Neutrophil (primary cell): ENCODE results near the gene PDGFD.

Source experiments
- H3K27ac ChIP-seq: fragments of 200-600 bp; sonication (generic); 2 replicates; pipeline ENCODE4 v1.5.1; 2016; ENCODE audit warnings: mild to moderate bottlenecking, moderate library complexity
- H3K27me3 ChIP-seq: fragments of 200-600 bp; sonication (generic); 2 replicates; pipeline ENCODE4 v1.6.0; 2016; ENCODE audit warnings: mild to moderate bottlenecking
- H3K36me3 ChIP-seq: fragments of 200-600 bp; sonication (generic); 2 replicates; pipeline ENCODE4 v1.5.1; 2017
- H3K4me1 ChIP-seq, 2 experiments: fragments of 200-600 bp in 1 of 2; sonication (generic) in 1 of 2; 1 replicate in 1 of 2; 2 replicates in 1 of 2; pipeline versions ENCODE4 v1.5.1 to v1.6.1; 2013 to 2016; ENCODE audit warnings: low read depth in 1 of 2, low read length in 1 of 2, mild to moderate bottlenecking in 1 of 2, moderate library complexity in 1 of 2; ENCODE audit not compliant: control insufficient read depth in 1 of 2, insufficient read depth in 1 of 2
- H3K4me3 ChIP-seq, 2 experiments: fragments of 200-600 bp in 1 of 2; sonication (generic) in 1 of 2; 1 replicate in 1 of 2; 2 replicates in 1 of 2; pipeline ENCODE4 v1.5.1; 2013 to 2016; ENCODE audit warnings: low read depth in 1 of 2, low read length in 1 of 2, mild to moderate bottlenecking in 1 of 2, moderate library complexity in 1 of 2
- H3K9me3 ChIP-seq: fragments of 200-600 bp; sonication (generic); 2 replicates; pipeline ENCODE4 v1.5.1; 2016
- TF ChIP-seq, protein P1 (sequence below): fragments of 200-600 bp; sonication (generic); IDR thresholded peaks from 2 replicates; pipeline ENCODE4 v1.5.1; 2016; ENCODE audit warnings: antibody characterized with exemption

The PDGFD gene

DNA sequence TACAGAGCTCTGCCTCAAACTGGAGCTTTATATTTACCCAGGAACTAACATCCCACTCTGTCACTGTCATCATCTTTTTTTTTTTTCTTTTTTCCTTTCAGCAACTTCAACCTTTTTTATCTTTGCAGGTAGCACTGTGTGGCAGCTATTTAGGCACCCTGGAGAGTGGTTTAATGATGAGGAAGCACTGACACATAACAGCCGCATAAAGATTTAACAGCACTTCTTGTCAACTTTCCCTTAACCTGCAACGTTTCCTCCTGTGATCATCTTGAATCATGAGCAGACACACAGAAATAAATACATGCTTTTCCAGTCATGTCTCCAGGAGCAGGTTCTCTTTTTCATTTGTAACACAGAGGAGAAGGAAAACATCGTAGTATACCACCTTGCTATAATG lies 34.8 kb downstream of the PDGFD start:
- Histone ChIP-seq H3K36me3 (no peaks in the 10 kb centered on the region), H3K27me3 (no peaks in the 10 kb centered on the region), H3K4me3 (no peak overlapping the region), H3K9me3 (no peaks in the 10 kb centered on the region), H3K4me1 (no peaks in the 10 kb centered on the region), H3K27ac (no peak overlapping the region)
- TF ChIP-seq, protein P1, sequence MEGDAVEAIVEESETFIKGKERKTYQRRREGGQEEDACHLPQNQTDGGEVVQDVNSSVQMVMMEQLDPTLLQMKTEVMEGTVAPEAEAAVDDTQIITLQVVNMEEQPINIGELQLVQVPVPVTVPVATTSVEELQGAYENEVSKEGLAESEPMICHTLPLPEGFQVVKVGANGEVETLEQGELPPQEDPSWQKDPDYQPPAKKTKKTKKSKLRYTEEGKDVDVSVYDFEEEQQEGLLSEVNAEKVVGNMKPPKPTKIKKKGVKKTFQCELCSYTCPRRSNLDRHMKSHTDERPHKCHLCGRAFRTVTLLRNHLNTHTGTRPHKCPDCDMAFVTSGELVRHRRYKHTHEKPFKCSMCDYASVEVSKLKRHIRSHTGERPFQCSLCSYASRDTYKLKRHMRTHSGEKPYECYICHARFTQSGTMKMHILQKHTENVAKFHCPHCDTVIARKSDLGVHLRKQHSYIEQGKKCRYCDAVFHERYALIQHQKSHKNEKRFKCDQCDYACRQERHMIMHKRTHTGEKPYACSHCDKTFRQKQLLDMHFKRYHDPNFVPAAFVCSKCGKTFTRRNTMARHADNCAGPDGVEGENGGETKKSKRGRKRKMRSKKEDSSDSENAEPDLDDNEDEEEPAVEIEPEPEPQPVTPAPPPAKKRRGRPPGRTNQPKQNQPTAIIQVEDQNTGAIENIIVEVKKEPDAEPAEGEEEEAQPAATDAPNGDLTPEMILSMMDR = no peak

- Histone ChIP-seq H3K9me3 (no peaks in the 10 kb centered on the region), H3K4me1 (no peaks in the 10 kb centered on the region), H3K4me3 (no peak overlapping the region), H3K27me3 (no peaks in the 10 kb centered on the region), H3K36me3 (no peaks in the 10 kb centered on the region), H3K27ac (no peak overlapping the region)
- TF ChIP-seq, protein P1 = no peak
These were observed 36.1 kb downstream of the PDGFD start for GRCh38 chr11:104127828-104128227.

- Histone ChIP-seq H3K4me1 (no peaks in the 10 kb centered on the region), H3K27me3 (no peaks in the 10 kb centered on the region), H3K36me3 (no peaks in the 10 kb centered on the region), H3K4me3 (no peak overlapping the region), H3K9me3 (no peaks in the 10 kb centered on the region), H3K27ac (no peak overlapping the region)
- TF ChIP-seq, protein P1 = no peak
These were observed 37.5 kb downstream of the PDGFD start for GRCh38 chr11:104126464-104126863.

DNA sequence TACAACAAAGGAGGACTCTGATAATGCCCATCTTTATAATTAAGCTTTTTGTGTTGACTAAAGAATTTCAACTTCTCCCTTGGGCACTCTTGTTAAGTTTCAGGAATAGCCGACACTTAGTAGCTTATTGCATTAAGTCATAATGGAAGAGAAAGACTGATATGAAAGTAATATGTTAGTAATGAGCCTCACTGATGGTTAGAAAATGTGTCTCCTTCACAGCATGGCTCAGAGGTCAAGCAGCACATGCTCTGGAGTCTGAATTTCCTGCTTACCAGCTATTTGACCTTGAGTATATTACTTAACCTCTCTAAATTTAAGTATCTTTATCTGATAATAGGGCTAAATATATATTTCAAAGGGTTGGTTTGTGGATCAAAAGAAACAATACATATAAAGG lies 39.0 kb downstream of the PDGFD start:
- no peaks in the 10 kb centered on the region for H3K9me3 ChIP-seq
- H3K36me3 ChIP-seq = no peaks in the 10 kb centered on the region
- TF ChIP-seq, protein P1 = no peak
- no peak overlapping the region for H3K4me3 ChIP-seq
- H3K27ac ChIP-seq = no peak overlapping the region
- H3K27me3 ChIP-seq = no peaks in the 10 kb centered on the region
- no peaks in the 10 kb centered on the region for H3K4me1 ChIP-seq

- TF ChIP-seq, protein P1 = no peak
- Histone ChIP-seq H3K36me3 (no peaks in the 10 kb centered on the region), H3K4me3 (no peak overlapping the region), H3K27ac (no peak overlapping the region), H3K27me3 (no peaks in the 10 kb centered on the region), H3K9me3 (no peaks in the 10 kb centered on the region), H3K4me1 (no peaks in the 10 kb centered on the region)
These were observed 41.1 kb downstream of the PDGFD start for GRCh38 chr11:104122836-104123235.
